Gastroesophageal sphincter (tissue), 4 donors: ENCODE data around the gene RANBP1. TPM values are rescaled to one million over a fixed set of nuclear protein-coding genes. Genes with fewer than 3 reads are reported as not detected.

Source experiments
- ATAC-seq: fragments of 150-250 bp; one replicate; pipeline ENCODE4 v1.9.1; 2016; ENCODE audit warnings: mild to moderate bottlenecking, moderate library complexity
- H3K27ac ChIP-seq, 4 donors: fragments of 200-600 bp; sonication (generic) in 3 of 4; 1 replicate in 3 of 4; 2 replicates in 1 of 4; pipeline ENCODE4 v1.5.1; 2016 to 2019
- H3K27me3 ChIP-seq: fragments of 200-600 bp; sonication (generic); one replicate; pipeline ENCODE4 v1.5.1; 2019
- H3K36me3 ChIP-seq, 2 donors: fragments of 200-600 bp; sonication (generic); one replicate each; pipeline ENCODE4 v1.5.1; 2019; ENCODE audit warnings: control low read depth in 1 of 2
- H3K4me1 ChIP-seq, 3 donors: fragments of 200-600 bp; sonication (generic); 1 replicate in 2 of 3; 2 replicates in 1 of 3; pipeline ENCODE4 v1.5.1; 2016 to 2019; ENCODE audit warnings: control low read depth in 2 of 3
- H3K4me3 ChIP-seq, 2 donors: fragments of 200-600 bp; sonication (generic); one replicate each; pipeline ENCODE4 v1.5.1; 2019; ENCODE audit warnings: mild to moderate bottlenecking in 1 of 2, moderate library complexity in 1 of 2
- H3K9me3 ChIP-seq, 3 donors: fragments of 200-600 bp; sonication (generic); one replicate each; pipeline ENCODE4 v1.5.1; 2017 to 2019; ENCODE audit warnings: control low read depth in 2 of 3
- CTCF ChIP-seq, 4 experiments: fragments of 200-600 bp in 2 of 4; fragments of 450-650 bp in 2 of 4; sonication (generic) in 1 of 4; IDR thresholded peaks; one replicate each; pipeline ENCODE4 v1.5.1; 2017 to 2019; ENCODE audit warnings: antibody characterized with exemption in 4 of 4, mild to moderate bottlenecking in 2 of 4, moderate library complexity in 2 of 4
- EP300 ChIP-seq: sonication (generic); formaldehyde crosslinking; IDR thresholded peaks from one replicate; pipeline ENCODE4 v1.6.1; 2017; ENCODE audit warnings: antibody characterized with exemption, mild to moderate bottlenecking
- POLR2A ChIP-seq, 2 donors: fragments of 450-650 bp; IDR thresholded peaks; one replicate each; pipeline ENCODE4 v1.6.1; 2017; ENCODE audit warnings: antibody characterized with exemption in 2 of 2, mild to moderate bottlenecking in 2 of 2, moderate library complexity in 1 of 2
- POLR2AphosphoS5 ChIP-seq: sonication (generic); formaldehyde crosslinking; IDR thresholded peaks from one replicate; pipeline ENCODE4 v1.6.1; 2017; ENCODE audit warnings: antibody characterized with exemption
- WGBS, 2 donors: methylation state at CpG; one replicate each; pipeline ENCODE4 v1.1.5; 2018; ENCODE audit warnings: low coverage in 1 of 2; 5-methylcytosine and 5-hydroxymethylcytosine counted together
- total RNA-seq, 4 donors: library from RNA; depleted of rRNA; stranded (reverse); fragments of >200 nt; gene quantifications; one replicate each; pipeline ENCODE4 v1.1.0, GENCODE V29; 2016

Gene RANBP1
- total RNA-seq, 4 donors from 2014 or later, result 115 to 162 (median 158) TPM

DNA sequence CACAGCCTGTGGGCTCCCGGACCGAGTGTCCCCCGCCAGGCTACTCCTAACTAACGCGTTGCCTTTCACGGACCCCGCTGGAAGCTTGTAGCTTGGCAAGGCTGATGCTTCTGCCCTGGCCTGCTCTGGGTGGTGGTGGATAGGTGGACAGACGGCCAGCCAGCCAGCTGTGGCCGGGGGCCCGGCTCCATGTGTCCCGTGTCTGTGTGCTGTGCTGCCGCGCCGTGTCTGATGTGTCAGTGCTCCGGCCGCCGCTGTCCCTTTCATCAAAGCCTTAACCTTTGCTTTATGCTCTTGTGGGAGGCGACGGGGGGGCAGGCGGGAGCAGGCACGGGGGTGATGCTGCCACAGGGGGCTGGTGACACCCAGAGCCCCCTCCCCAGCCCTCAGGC, 29.9 kb downstream of the RANBP1 start:
- no peaks in the 10 kb centered on the region for H3K27me3 ChIP-seq
- no CpG with 5 or more reads among the region's 21 CpGs for WGBS, 2 donors
- no peak for ATAC-seq
- no peaks in the 10 kb centered on the region for H3K9me3 ChIP-seq
- no peak overlapping the region for H3K4me3 ChIP-seq
- H3K27ac ChIP-seq, result no peak overlapping the region
- no peak for TF ChIP-seq POLR2A (IDR thresholded peaks at IDR 0.05)
- no peak for TF ChIP-seq CTCF (IDR thresholded peaks at IDR 0.05)
- no peak for TF ChIP-seq POLR2AphosphoS5
- TF ChIP-seq EP300, result no peak
- no peaks in the 10 kb centered on the region for H3K4me1 ChIP-seq
- H3K36me3 ChIP-seq, result peaks cover 0 to 57% of the 10 kb centered on the region in 2 donors

DNA sequence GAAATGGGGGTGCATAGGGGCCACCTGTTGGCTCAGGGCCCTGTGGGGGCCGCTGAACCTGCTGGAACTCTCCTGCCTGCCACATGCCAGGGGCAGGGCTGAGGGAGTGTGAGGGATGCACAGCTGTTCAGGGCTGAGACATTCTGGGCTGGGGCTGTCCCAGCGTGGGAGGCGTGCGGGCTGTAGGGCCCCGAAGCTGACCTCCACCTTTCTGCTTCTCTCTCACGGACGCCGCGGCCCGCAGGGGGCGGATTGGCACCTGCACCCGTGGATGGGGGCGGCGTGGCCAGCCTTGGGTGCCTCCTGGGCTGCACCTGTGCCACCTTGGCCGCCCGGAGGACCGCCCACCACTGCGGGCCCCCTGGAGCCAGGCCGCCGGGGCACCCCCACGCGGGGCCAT, 30.9 kb downstream of the RANBP1 start:
- no peaks in the 10 kb centered on the region for H3K4me1 ChIP-seq
- no CpG with 5 or more reads among the region's 22 CpGs for WGBS, 2 donors
- ATAC-seq, result no peak
- H3K4me3 ChIP-seq, result no peak overlapping the region
- H3K36me3 ChIP-seq, result peaks cover 0 to 48% of the 10 kb centered on the region in 2 donors
- H3K9me3 ChIP-seq, result no peaks in the 10 kb centered on the region
- H3K27me3 ChIP-seq, result no peaks in the 10 kb centered on the region
- no peak overlapping the region for H3K27ac ChIP-seq
- TF ChIP-seq CTCF (IDR thresholded peaks at IDR 0.05), result no peak
- TF ChIP-seq POLR2AphosphoS5, result no peak
- TF ChIP-seq EP300, result no peak
- no peak for TF ChIP-seq POLR2A (IDR thresholded peaks at IDR 0.05)

GRCh38 chr22:20147237-20147988, 31.5 kb downstream of the RANBP1 start:
- no peaks in the 10 kb centered on the region for H3K4me1 ChIP-seq
- TF ChIP-seq EP300 (no peak), POLR2AphosphoS5 (no peak), POLR2A (IDR thresholded peaks at IDR 0.05) (no peak), CTCF (IDR thresholded peaks at IDR 0.05) (no peak)
- ATAC-seq, result no peak
- H3K9me3 ChIP-seq, result no peaks in the 10 kb centered on the region
- no peak overlapping the region for H3K27ac ChIP-seq
- no peak overlapping the region for H3K4me3 ChIP-seq
- peaks cover 0 to 41% of the 10 kb centered on the region in 2 donors for H3K36me3 ChIP-seq
- WGBS, 2 donors, result no CpG with 5 or more reads among the region's 14 CpGs
- H3K27me3 ChIP-seq, result no peaks in the 10 kb centered on the region

DNA sequence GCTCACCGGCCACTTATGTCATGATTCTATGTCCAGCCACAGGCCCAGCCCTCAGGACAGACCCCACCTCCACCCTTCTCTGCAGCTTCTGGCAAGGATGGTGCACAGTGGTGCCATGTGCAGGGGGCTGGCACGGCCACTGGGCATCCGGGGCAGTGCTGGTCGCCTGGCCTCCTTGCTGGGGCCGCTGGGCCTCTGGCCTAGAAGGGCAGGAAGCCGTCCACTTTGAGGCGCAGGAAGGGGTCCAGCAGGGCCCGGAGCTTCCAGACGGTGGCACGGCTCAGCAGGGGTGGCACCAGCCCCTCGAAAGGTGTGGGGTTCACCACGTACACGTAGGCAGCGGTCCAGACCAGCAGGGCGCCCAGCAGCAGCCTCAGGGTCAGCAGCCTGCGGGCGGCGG, 32.5 kb downstream of the RANBP1 start:
- H3K9me3 ChIP-seq, result no peaks in the 10 kb centered on the region
- H3K36me3 ChIP-seq, result peaks cover 0 to 31% of the 10 kb centered on the region in 2 donors
- 90% methylated on average over 2 of the region's 18 CpGs; no CpG with 5 or more reads in 1 of the 2 donors for WGBS, 2 donors
- no peaks in the 10 kb centered on the region for H3K4me1 ChIP-seq
- H3K27me3 ChIP-seq, result no peaks in the 10 kb centered on the region
- no peak overlapping the region for H3K4me3 ChIP-seq
- no peak for TF ChIP-seq CTCF (IDR thresholded peaks at IDR 0.05)
- TF ChIP-seq POLR2AphosphoS5, result no peak
- TF ChIP-seq EP300, result no peak
- no peak for TF ChIP-seq POLR2A (IDR thresholded peaks at IDR 0.05)
- H3K27ac ChIP-seq, result no peak overlapping the region
- ATAC-seq, result no peak
